Psoas muscle (tissue), 8 donors: ENCODE measurements around the gene RBFOX1. TPM values are rescaled to one million over a fixed set of nuclear protein-coding genes. Genes with fewer than 3 reads are reported as not detected.
"Not testable (repeated sequence)": the region's sequence is repeated elsewhere in the genome, so short reads cannot be mapped to it uniquely, and the experiment has no call there.

Source experiments
- ATAC-seq, 4 donors: fragments of 200-7000 bp; cut with Tn5 transposase; one replicate each; pipeline ENCODE4 v1.9.1; 2020; ENCODE audit warnings: moderate library complexity in 3 of 4, mild to moderate bottlenecking in 2 of 4
- DNase-seq, 2 donors: peaks; one replicate each; pipeline ENCODE4 v3.0.0-alpha.2; 2020
- H3K27ac ChIP-seq: fragments of 200-600 bp; one replicate; pipeline ENCODE4 v1.8.0; 2022
- H3K27me3 ChIP-seq, 3 donors: fragments of 200-600 bp in 1 of 3; one replicate each; pipeline versions ENCODE4 v1.6.1 to v1.8.0; 2013 to 2022; ENCODE audit warnings: low read length in 2 of 3, mild to moderate bottlenecking in 2 of 3, moderate library complexity in 1 of 3; ENCODE audit not compliant: insufficient read depth in 3 of 3
- H3K36me3 ChIP-seq, 2 donors: fragments of 200-600 bp in 1 of 2; one replicate each; pipeline versions ENCODE4 v1.6.1 to v1.8.0; 2013 to 2022; ENCODE audit warnings: low read depth in 1 of 2, mild to moderate bottlenecking in 1 of 2, moderate library complexity in 1 of 2; ENCODE audit not compliant: insufficient read depth in 1 of 2
- H3K4me1 ChIP-seq: fragments of 200-600 bp; one replicate; pipeline ENCODE4 v1.8.0; 2022
- H3K4me3 ChIP-seq: fragments of 200-600 bp; one replicate; pipeline ENCODE4 v1.8.0; 2022; ENCODE audit warnings: mild to moderate bottlenecking
- H3K9me3 ChIP-seq: fragments of 200-600 bp; one replicate; pipeline ENCODE4 v1.8.0; 2022
- CTCF ChIP-seq: fragments of 200-600 bp; IDR thresholded peaks from one replicate; pipeline ENCODE4 v1.8.0; 2022; ENCODE audit warnings: antibody characterized with exemption
- WGBS, 3 donors: extraction: QIAGEN DNeasy Blood & Tissue Kit; methylation state at CpG; one replicate each; pipeline versions ENCODE4 v1.1.6 to v1.1.7; 2013; 5-methylcytosine and 5-hydroxymethylcytosine counted together
- intact Hi-C, 2 donors: fragments of 100-400 bp; cut with DNase I; formaldehyde crosslinking; loops; one replicate each; pipeline versions ENCODE4 v1.11.0 to v1.14.2; 2022
- polyA plus RNA-seq, 3 donors: library from polyadenylated mRNA; stranded (reverse); fragments of 200-250 nt; gene quantifications; one replicate each; pipeline ENCODE4 v1.2.3, GENCODE V29; 2013
- total RNA-seq, 4 donors: library from RNA; stranded (reverse); fragmentation: NEBNext Ultra II Directional in 2 of 4; extraction: Animal tissue kit (Norgen Biotek cat#: 25700) in 2 of 4; gene quantifications; one replicate each; pipeline versions ENCODE4 v1.2.1 to v1.2.4, GENCODE V29; 2021 to 2023
- donor health status: healthy with polysubstance abuse.
- donor health status: DM: no; HTN: no; CAD: no; lungs with moderate emphysema.
- donor health status: Bipolar disorder and iron deficiency.
- donor health status: healthy.
- donor health status: DM: yes; HTN: yes; CAD: no.
- donor health status: DM: no; HTN: no; CAD: no.
- donor health status: DM: no; HTN: no; CAD: no.
- donor health status: DM: yes; HTN: yes; CAD: no.

RBFOX1 gene
- total and polyA plus RNA-seq, 7 donors: 2.8 to 141 (median 113) TPM

- Histone ChIP-seq H3K9me3 (no peaks in the 10 kb centered on the region), H3K4me1 (peaks cover 81% of the 10 kb centered on the region), H3K27me3 (no peaks in the 10 kb centered on the region), H3K27ac (peak overlapping the region; percentile 78), H3K4me3 (no peak overlapping the region), H3K36me3 (no peaks in the 10 kb centered on the region)
- DNase-seq (no peak), ATAC-seq (peak; percentile 28 to 54 (median 46))
- intact Hi-C loops: loop anchor here in 1 of 2 donors (5.0 to 10.0 kb wide), 2 partner anchors 107 to 170 kb away; partner anchors contain the start of gene RBFOX1
- TF ChIP-seq CTCF: no peak
- 35 to 38% (median 36%) methylated on average over 5 of the region's 5 CpGs for WGBS, 3 donors
These were observed 169.2 kb downstream of the RBFOX1 start for GRCh38 chr16:7501868-7502267.

GRCh38 chr16:7502591-7503157 is 170.0 kb downstream of the RBFOX1 start:
- H3K36me3 ChIP-seq, H3K27me3 ChIP-seq, H3K9me3 ChIP-seq: not testable (repeated sequence)
- ATAC-seq: peak; percentile 67 to 89 (median 76)
- intact Hi-C loops: loop anchor here in 1 of 2 donors (5.0 to 10.0 kb wide), 2 partner anchors 108 to 170 kb away; partner anchors contain the start of gene RBFOX1
- DNase-seq: peak; percentile 20 to 77
- Histone ChIP-seq H3K4me3 (peak overlapping the region; percentile 43), H3K27ac (peak overlapping the region; percentile 87), H3K4me1 (peaks cover 78% of the 10 kb centered on the region)
- WGBS, 3 donors: 22 to 42% (median 30%) methylated on average over 4 of the region's 4 CpGs

- no peak for TF ChIP-seq CTCF
- Histone ChIP-seq H3K4me1 (peaks cover 76% of the 10 kb centered on the region), H3K27me3 (no peaks in the 10 kb centered on the region), H3K27ac (peak overlapping the region; percentile 87), H3K4me3 (peak overlapping the region; percentile 43), H3K9me3 (no peaks in the 10 kb centered on the region), H3K36me3 (no peaks in the 10 kb centered on the region)
- DNase-seq: no peak
- peak; percentile 46 to 65 (median 54) for ATAC-seq
- WGBS, 3 donors: 40 to 53% (median 46%) methylated on average over 3 of the region's 3 CpGs
- intact Hi-C loops: loop anchor here in 1 of 2 donors (5.0 to 10.0 kb wide), 2 partner anchors 109 to 171 kb away; partner anchors contain the start of gene RBFOX1
These were observed 171.0 kb downstream of the RBFOX1 start for GRCh38 chr16:7503666-7504065.

- DNase-seq (no peak), ATAC-seq (no peak)
- H3K9me3 ChIP-seq: no peaks in the 10 kb centered on the region
- WGBS, 3 donors: 75 to 85% (median 80%) methylated on average over 8 of the region's 8 CpGs
- H3K27me3 ChIP-seq: no peaks in the 10 kb centered on the region
- TF ChIP-seq CTCF: no peak
- no peak overlapping the region for H3K4me3 ChIP-seq
- intact Hi-C loops: loop anchor here in 1 of 2 donors (5.0 to 10.0 kb wide), 2 partner anchors 110 to 173 kb away; partner anchors contain the start of gene RBFOX1
- H3K36me3 ChIP-seq: no peaks in the 10 kb centered on the region
- peaks cover 76% of the 10 kb centered on the region for H3K4me1 ChIP-seq
- H3K27ac ChIP-seq: no peak overlapping the region
These were observed 172.2 kb downstream of the RBFOX1 start for GRCh38 chr16:7504844-7505243.

- Histone ChIP-seq H3K36me3 (no peaks in the 10 kb centered on the region), H3K4me1 (peaks cover 75% of the 10 kb centered on the region), H3K9me3 (no peaks in the 10 kb centered on the region), H3K27me3 (no peaks in the 10 kb centered on the region), H3K27ac (no peak overlapping the region), H3K4me3 (no peak overlapping the region)
- no peak for ATAC-seq
- WGBS, 3 donors: 56 to 76% (median 60%) methylated on average over 4 of the region's 4 CpGs
- DNase-seq: no peak
- no peak for TF ChIP-seq CTCF
- intact Hi-C loops: loop anchor here in 1 of 2 donors (10.0 kb wide), 1 partner anchor 111 kb away; no protein-coding TSS in a partner anchor
These were observed 172.8 kb downstream of the RBFOX1 start for GRCh38 chr16:7505495-7505894.
